Stimulated activated CD4-positive, alpha-beta T cell treated with anti-CD3 and anti-CD28 coated beads, Interleukin-15, amount 100 ng/mL, for 24 hours (primary cell): ENCODE data around the gene LYZL1.
"Not testable (repeated sequence)": the region's sequence is repeated elsewhere in the genome, so short reads cannot be mapped to it uniquely, and the experiment has no call there.

Experiments
- DNase-seq: peaks from one replicate; pipeline ENCODE4 v3.0.0-alpha.2; 2020

LYZL1 gene

GRCh38 chr10:29337526-29337925 is 48.7 kb downstream of the LYZL1 start:
- DNase-seq: not testable (repeated sequence)

GRCh38 chr10:29343607-29344038 is 54.8 kb downstream of the LYZL1 start:
- DNase-seq: no peak

GRCh38 chr10:29344073-29344820 is 55.4 kb downstream of the LYZL1 start:
- DNase-seq: no peak

GRCh38 chr10:29345144-29345909 is 56.5 kb downstream of the LYZL1 start:
- no peak for DNase-seq

- no peak for DNase-seq
These were observed 57.0 kb downstream of the LYZL1 start for GRCh38 chr10:29345910-29346209.

- no peak for DNase-seq
These were observed 57.6 kb downstream of the LYZL1 start for GRCh38 chr10:29346296-29347001.

GRCh38 chr10:29348836-29349235 is 60.0 kb downstream of the LYZL1 start:
- no peak for DNase-seq

GRCh38 chr10:29353305-29353704 is 64.4 kb downstream of the LYZL1 start:
- DNase-seq: no peak

GRCh38 chr10:29353887-29354561 is 65.2 kb downstream of the LYZL1 start:
- DNase-seq: no peak

- no peak for DNase-seq
These were observed 66.6 kb downstream of the LYZL1 start for GRCh38 chr10:29355411-29355991.

GRCh38 chr10:29356931-29357330 is 68.1 kb downstream of the LYZL1 start:
- no peak for DNase-seq

- DNase-seq: no peak
These were observed 69.2 kb downstream of the LYZL1 start for GRCh38 chr10:29358010-29358616.

- not testable (repeated sequence) for DNase-seq
These were observed 71.5 kb downstream of the LYZL1 start for GRCh38 chr10:29360215-29360853.
